ENCODE measurements around the gene TNS1.

- TF ChIP-seq FOXM1 (IDR thresholded peaks at IDR 0.05; ENCODE audit: borderline replicate concordance) (no peak), FOXK2 (IDR thresholded peaks at IDR 0.05) (no peak), TARDBP (IDR thresholded peaks at IDR 0.05) (no peak), ELF4 (IDR thresholded peaks at IDR 0.05) (no peak), SUZ12 (IDR thresholded peaks at IDR 0.05) (no peak), BHLHE40 (IDR thresholded peaks at IDR 0.05; ENCODE audit: borderline replicate concordance) (no peak), HDGF (IDR thresholded peaks at IDR 0.05; ENCODE audit: borderline replicate concordance) (no peak)
Measured at GRCh38 chr2:217972037-217972436, 30.8 kb downstream of the TNS1 start.

Measured in HEK293T (cell line).